Aorta (tissue), 5 donors: ENCODE measurements around the gene EPB41L2. TPM values are rescaled to one million over a fixed set of nuclear protein-coding genes. Genes with fewer than 3 reads are reported as not detected.

Source experiments
- ATAC-seq: fragments of 200-7000 bp; cut with Tn5 transposase; one replicate; pipeline ENCODE4 v1.9.1; 2022; ENCODE audit warnings: moderate library complexity; ENCODE audit not compliant: low FRiP score
- DNase-seq, 2 donors: peaks; one replicate each; pipeline ENCODE4 v3.0.0-alpha.2; 2020
- H3K27ac ChIP-seq, 2 donors: one replicate each; pipeline ENCODE4 v1.5.1; 2013; ENCODE audit warnings: low read length in 2 of 2, mild to moderate bottlenecking in 2 of 2, moderate library complexity in 2 of 2, control low read depth in 1 of 2, inconsistent platforms in 1 of 2, low read depth in 1 of 2
- H3K27me3 ChIP-seq, 2 donors: one replicate each; pipeline ENCODE4 v1.6.1; 2013; ENCODE audit warnings: control low read depth in 1 of 2, low read length in 1 of 2, mild to moderate bottlenecking in 1 of 2, moderate library complexity in 1 of 2; ENCODE audit not compliant: insufficient read depth in 2 of 2, control insufficient read depth in 1 of 2
- H3K36me3 ChIP-seq, 2 donors: one replicate each; pipeline ENCODE4 v1.6.1; 2013; ENCODE audit warnings: control low read depth in 1 of 2, low read length in 1 of 2, mild to moderate bottlenecking in 1 of 2; ENCODE audit not compliant: insufficient read depth in 2 of 2, control insufficient read depth in 1 of 2
- H3K4me1 ChIP-seq, 2 donors: one replicate each; pipeline ENCODE4 v1.6.1; 2013; ENCODE audit warnings: low read length in 2 of 2, control low read depth in 1 of 2, mild to moderate bottlenecking in 1 of 2, moderate library complexity in 1 of 2; ENCODE audit not compliant: insufficient read depth in 2 of 2, control insufficient read depth in 1 of 2
- H3K4me3 ChIP-seq, 2 donors: one replicate each; pipeline ENCODE4 v1.5.1; 2013; ENCODE audit warnings: low read length in 2 of 2, control low read depth in 1 of 2, mild to moderate bottlenecking in 1 of 2
- H3K9me3 ChIP-seq: one replicate; pipeline ENCODE4 v1.6.1; 2013; ENCODE audit warnings: mild to moderate bottlenecking, low read length; ENCODE audit not compliant: control insufficient read depth
- WGBS, 2 donors: extraction: QIAGEN DNeasy Blood & Tissue Kit; methylation state at CpG; one replicate each; pipeline ENCODE4 v1.1.7; 2013; 5-methylcytosine and 5-hydroxymethylcytosine counted together
- intact Hi-C, 2 donors: fragments of 100-400 bp; cut with DNase I; formaldehyde crosslinking; loops; one replicate each; pipeline versions ENCODE4 v1.14.2 to v1.15.0; 2022
- polyA plus RNA-seq, 2 donors: library from polyadenylated mRNA; stranded (reverse); fragments of 200-250 nt; gene quantifications; one replicate each; pipeline ENCODE4 v1.2.3, GENCODE V29; 2013
- total RNA-seq, 2 donors: library from RNA; stranded (reverse); fragmentation: NEBNext Ultra II Directional; extraction: Animal tissue kit (Norgen Biotek cat#: 25700); gene quantifications; one replicate each; pipeline ENCODE4 v1.2.1, GENCODE V29; 2021
- donor health status: healthy with polysubstance abuse.
- donor health status: Bipolar disorder and iron deficiency.
- donor health status: DM: no; HTN: no; CAD: no.
- donor health status: DM: no; HTN: no; CAD: no.
- donor health status: DM: yes; HTN: yes; CAD: no.

Gene EPB41L2
- total and polyA plus RNA-seq, 4 donors: 36.1 to 340 (median 118) TPM

DNA sequence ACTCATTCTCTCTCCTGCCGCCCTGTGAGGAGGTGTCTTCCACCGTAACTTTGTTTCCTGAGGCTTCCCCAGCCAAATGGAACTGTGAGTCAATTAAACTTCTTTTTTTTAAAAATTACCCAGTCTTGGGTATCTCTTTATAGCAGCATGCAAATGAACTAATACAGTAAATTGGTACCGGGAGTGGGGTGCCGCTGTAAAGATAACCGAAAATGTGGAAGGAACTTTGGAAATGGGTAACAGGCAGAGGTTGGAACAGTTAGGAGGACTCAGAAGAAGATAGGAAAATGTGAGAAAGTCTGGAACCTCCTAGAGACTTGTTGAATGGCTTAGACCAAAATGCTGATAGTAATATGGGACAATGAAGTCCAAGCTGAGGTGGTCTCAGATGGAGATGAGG, 55.8 kb downstream of the EPB41L2 start:
- Histone ChIP-seq H3K9me3 (no peaks in the 10 kb centered on the region), H3K27ac (no peak overlapping the region), H3K36me3 (no peaks in the 10 kb centered on the region), H3K27me3 (no peaks in the 10 kb centered on the region), H3K4me3 (no peak overlapping the region), H3K4me1 (peaks cover 0 to 2% of the 10 kb centered on the region in 2 donors)
- ATAC-seq (no peak), DNase-seq (no peak)
- 89 to 99% methylated on average over 5 of the region's 5 CpGs for WGBS, 2 donors
- intact Hi-C loops: no loop called here

DNA sequence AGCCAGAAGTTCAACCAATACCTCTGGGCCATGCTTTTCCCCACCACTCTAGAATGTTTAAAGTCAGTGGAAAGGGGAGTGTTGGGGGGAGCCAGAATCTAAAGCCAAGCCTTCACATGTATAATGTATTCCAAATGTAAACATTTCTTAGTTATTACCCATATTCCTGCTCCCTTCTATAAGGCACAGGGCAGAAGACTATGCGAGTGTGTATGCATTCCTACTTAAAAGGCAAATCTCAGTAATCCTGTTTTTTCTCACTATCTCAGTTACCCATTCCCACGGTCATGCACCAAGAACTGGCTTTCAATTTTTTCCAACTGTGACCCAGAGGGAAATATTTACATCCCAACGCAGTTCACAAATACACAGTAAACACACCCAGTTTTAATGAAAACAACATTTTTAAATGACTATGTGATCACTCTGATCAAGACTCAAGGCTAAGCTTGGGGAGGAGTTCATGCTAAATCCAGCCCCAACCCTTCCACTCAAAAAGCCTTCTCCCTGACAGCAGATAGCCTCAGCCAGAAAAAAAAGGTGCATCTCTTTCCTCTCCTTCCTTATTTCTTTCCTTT, 57.5 kb downstream of the EPB41L2 start:
- no peak overlapping the region for H3K4me3 ChIP-seq
- no peaks in the 10 kb centered on the region for H3K27me3 ChIP-seq
- WGBS, 2 donors: 57 to 83% methylated on average over 3 of the region's 3 CpGs
- ATAC-seq (no peak), DNase-seq (no peak)
- H3K36me3 ChIP-seq: no peaks in the 10 kb centered on the region
- intact Hi-C loops: no loop called here
- H3K9me3 ChIP-seq: peaks cover 1% of the 10 kb centered on the region
- peaks cover 0 to 6% of the 10 kb centered on the region in 2 donors for H3K4me1 ChIP-seq
- H3K27ac ChIP-seq: no peak overlapping the region

DNA sequence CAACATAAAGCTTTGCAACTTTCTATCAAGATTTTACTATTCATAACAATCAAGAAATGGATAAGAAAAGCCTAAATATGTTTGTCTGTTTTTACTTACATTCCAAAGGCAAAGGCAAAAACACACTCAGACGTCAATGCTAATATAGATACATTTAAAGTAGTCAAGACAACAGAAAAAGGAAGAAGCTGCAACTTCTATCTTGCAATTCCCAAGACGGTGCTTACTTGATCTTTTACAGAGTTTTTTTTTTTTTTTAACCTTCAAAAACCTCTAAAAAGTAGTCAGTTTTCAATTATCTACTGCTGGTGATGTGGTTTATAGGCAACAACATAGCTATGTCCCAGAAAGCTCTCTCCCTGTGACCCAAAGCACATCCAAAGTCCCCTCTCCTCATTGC, 58.1 kb downstream of the EPB41L2 start:
- no peaks in the 10 kb centered on the region for H3K27me3 ChIP-seq
- no peak for DNase-seq
- whole genome bisulfite sequencing, 2 donors: 59 to 76% methylated on average over 2 of the region's 2 CpGs
- H3K36me3 ChIP-seq: no peaks in the 10 kb centered on the region
- no peak for ATAC-seq
- no peak overlapping the region for H3K27ac ChIP-seq
- H3K4me1 ChIP-seq: peaks cover 0 to 6% of the 10 kb centered on the region in 2 donors
- intact Hi-C loops: loop anchor here in 1 of 2 donors (5.0 kb wide), 1 partner anchor 57 kb away; the partner anchor contains the start of gene EPB41L2
- H3K9me3 ChIP-seq: peaks cover 1% of the 10 kb centered on the region
- H3K4me3 ChIP-seq: no peak overlapping the region

DNA sequence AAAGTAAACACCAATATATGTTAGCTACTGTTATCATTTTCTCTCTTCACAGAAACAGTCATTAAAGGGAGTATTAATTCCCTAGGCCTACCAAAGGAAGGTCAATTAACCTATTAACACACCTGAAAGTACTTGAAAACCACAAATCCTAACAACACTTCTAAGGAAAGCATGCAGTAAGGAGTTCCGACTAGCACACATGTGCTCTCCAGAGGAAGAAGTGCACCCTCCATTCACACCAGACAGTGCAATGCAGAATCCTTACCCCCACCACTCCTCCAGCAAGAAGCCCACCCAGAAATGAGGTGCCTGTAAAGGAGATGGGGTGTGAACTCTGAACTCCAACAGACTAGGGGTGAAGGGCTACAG, 58.7 kb downstream of the EPB41L2 start:
- Histone ChIP-seq H3K9me3 (peaks cover 1% of the 10 kb centered on the region), H3K4me1 (peaks cover 0 to 6% of the 10 kb centered on the region in 2 donors), H3K4me3 (no peak overlapping the region), H3K27me3 (no peaks in the 10 kb centered on the region), H3K36me3 (no peaks in the 10 kb centered on the region), H3K27ac (no peak overlapping the region)
- WGBS, 2 donors: 87 to 90% methylated on average over 1 of the region's 1 CpG
- no peak for ATAC-seq
- no peak for DNase-seq
- intact Hi-C loops: loop anchor here in 1 of 2 donors (5.0 kb wide), 1 partner anchor 58 kb away; the partner anchor contains the start of gene EPB41L2

DNA sequence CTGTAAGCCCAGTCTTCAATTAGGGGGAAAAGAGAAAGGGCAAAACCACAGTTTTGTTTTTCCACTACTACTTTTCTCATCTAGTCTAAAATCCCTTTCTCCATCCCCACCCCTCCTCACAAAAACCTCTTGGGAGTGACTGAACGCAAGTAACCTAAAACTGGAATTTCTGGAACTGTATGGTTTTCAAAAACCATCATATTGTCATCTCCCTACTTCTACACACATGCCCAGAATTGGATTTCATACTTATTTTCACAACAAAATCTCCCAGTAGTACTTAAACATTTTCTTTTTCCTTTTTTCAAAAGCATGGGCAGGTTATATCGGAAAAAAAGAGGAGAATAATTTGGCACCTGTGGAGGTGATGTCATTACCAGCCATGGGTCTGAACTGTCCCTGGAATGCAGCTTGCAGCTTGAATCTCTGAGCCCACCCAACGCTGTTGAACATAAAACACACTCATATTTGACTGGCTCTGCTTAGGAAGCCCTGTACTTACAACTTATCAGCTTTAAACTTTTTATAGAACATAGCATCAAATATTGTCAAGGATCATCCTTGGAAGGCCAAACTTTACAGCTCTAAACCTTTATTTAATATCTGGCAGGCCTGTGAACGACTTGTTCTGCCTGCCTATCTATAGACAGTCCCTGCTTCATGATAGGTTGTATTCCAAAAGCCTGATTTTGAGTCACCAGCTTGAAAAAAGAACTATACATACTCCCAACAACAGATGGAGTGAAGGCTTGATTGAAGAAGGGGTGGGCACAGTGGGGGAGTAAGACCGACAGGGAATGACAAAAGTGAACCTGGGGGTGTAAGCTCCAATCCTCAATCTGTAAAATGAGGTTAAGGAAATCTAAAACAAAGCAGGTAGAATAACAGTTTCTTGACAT, 59.3 kb downstream of the EPB41L2 start:
- Histone ChIP-seq H3K9me3 (peaks cover 1% of the 10 kb centered on the region), H3K4me3 (no peak overlapping the region), H3K4me1 (peaks cover 0 to 6% of the 10 kb centered on the region in 2 donors), H3K27ac (no peak overlapping the region), H3K27me3 (no peaks in the 10 kb centered on the region), H3K36me3 (no peaks in the 10 kb centered on the region)
- no peak for DNase-seq
- 60 to 72% methylated on average over 5 of the region's 5 CpGs for WGBS, 2 donors
- no peak for ATAC-seq
- intact Hi-C loops: loop anchor here in 1 of 2 donors (5.0 kb wide), 1 partner anchor 59 kb away; the partner anchor contains the start of gene EPB41L2

DNA sequence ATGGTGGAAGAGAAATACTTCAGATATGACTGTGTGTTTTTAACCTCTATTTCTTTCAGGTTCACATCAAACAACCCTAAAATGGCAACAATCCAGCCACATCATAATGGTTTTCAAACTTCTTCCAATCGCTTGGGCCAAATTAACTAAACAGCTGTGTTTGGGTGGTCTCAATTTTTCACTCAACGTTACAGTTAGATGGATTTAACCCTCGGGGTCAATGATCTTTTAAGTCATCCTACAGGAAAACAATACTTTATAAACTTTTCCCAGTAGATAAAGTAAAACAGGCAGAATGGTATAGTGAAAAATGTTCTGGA, 60.4 kb downstream of the EPB41L2 start:
- peaks cover 0 to 6% of the 10 kb centered on the region in 2 donors for H3K4me1 ChIP-seq

DNA sequence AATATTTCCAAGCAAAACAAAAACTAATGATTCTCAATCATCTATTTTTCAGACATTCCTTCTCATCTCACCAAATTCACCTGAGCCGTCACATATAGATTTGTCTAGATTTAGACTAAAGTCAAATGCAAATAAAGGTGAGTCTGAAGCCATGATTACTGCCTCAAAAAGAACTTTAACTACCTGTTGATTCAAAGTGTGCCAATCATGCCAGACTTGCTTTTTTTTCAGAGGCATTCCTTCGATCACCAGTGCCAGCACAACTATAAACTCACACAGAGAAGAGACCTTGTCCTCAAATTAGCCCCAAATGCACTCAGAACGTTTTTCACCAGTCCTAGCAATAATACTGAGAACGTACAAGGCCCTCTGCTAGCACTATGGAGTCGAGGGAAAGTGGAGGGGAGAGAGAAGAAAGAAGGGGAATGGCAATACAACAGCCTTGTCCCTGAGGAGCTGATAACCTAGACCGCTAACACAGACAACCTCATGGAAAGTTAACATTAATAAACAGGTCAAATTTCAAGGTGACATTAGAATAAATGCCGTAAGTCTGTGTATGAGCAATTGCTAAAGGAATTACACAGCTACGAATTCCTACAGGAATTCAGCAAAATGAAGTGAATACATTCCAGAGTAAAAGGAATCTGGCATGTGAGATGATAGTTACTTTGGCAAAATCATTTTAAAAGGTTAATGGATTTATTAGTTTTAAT, 60.9 kb downstream of the EPB41L2 start:
- peaks cover 1% of the 10 kb centered on the region for H3K9me3 ChIP-seq
- no peak overlapping the region for H3K27ac ChIP-seq
- peaks cover 0 to 6% of the 10 kb centered on the region in 2 donors for H3K4me1 ChIP-seq
- ATAC-seq: no peak
- H3K27me3 ChIP-seq: no peaks in the 10 kb centered on the region
- intact Hi-C loops: loop anchor here in 1 of 2 donors (5.0 kb wide), 1 partner anchor 60 kb away; the partner anchor contains the start of gene EPB41L2
- no peaks in the 10 kb centered on the region for H3K36me3 ChIP-seq
- H3K4me3 ChIP-seq: no peak overlapping the region
- WGBS, 2 donors: 25 to 39% methylated on average over 8 of the region's 8 CpGs
- no peak for DNase-seq

More for the DNA sequence above, 60.4 kb downstream of the EPB41L2 start:
- H3K36me3 ChIP-seq: no peaks in the 10 kb centered on the region
- 48 to 53% methylated on average over 3 of the region's 3 CpGs for WGBS, 2 donors
- no peaks in the 10 kb centered on the region for H3K27me3 ChIP-seq
- DNase-seq: no peak
- H3K9me3 ChIP-seq: peaks cover 1% of the 10 kb centered on the region
- H3K27ac ChIP-seq: no peak overlapping the region
- ATAC-seq: no peak
- intact Hi-C loops: loop anchor here in 1 of 2 donors (5.0 kb wide), 1 partner anchor 60 kb away; the partner anchor contains the start of gene EPB41L2
- H3K4me3 ChIP-seq: no peak overlapping the region

DNA sequence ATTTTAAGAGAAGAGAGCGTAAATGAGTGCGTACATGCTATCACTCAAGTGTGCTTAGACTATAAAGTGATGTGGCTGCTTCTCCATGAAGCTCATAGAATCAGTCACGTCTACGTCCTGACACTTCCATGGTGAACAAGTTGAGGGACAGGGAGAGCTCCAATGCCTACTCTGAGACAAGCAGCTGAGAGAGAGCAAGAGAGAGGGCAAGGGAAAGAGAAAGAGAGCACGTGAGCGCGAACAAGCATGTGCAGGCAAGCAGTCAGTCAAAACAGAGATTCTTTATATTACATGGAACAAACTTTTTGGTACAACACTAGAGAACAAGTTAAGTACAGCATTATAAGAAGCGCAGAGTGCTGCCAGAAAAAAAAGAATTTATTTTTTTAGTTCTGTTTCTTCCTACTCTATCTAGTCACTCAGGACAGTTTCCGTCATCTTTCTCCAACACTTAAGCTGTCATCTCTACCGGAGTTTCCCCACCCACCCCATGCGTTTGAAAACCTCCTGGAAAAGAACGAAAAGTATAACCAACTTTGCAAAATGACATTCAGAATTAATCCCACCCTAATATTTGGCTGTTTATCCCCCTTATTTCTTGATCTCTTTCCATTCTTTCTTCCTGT, 61.8 kb downstream of the EPB41L2 start:
- no peaks in the 10 kb centered on the region for H3K36me3 ChIP-seq
- peaks cover 0 to 6% of the 10 kb centered on the region in 2 donors for H3K4me1 ChIP-seq
- peak; percentile 47 for ATAC-seq
- H3K27ac ChIP-seq: no peak overlapping the region
- no peak for DNase-seq
- 32 to 46% methylated on average over 12 of the region's 12 CpGs for WGBS, 2 donors
- peaks cover 1% of the 10 kb centered on the region for H3K9me3 ChIP-seq
- peak overlapping the region; percentile 36 to 48 for H3K4me3 ChIP-seq
- intact Hi-C loops: loop anchor here in 1 of 2 donors (5.0 kb wide), 1 partner anchor 61 kb away; the partner anchor contains the start of gene EPB41L2
- no peaks in the 10 kb centered on the region for H3K27me3 ChIP-seq
